Mucosa of stomach (tissue), 1 donor: ENCODE measurements around the gene PDCD1.

Experiments used
- H3K27me3 ChIP-seq: one replicate; pipeline ENCODE4 v1.7.0; 2013; ENCODE audit warnings: mild to moderate bottlenecking, low read length; ENCODE audit not compliant: control insufficient read depth, insufficient read depth
- H3K36me3 ChIP-seq: one replicate; pipeline ENCODE4 v1.7.0; 2013; ENCODE audit warnings: low read length; ENCODE audit not compliant: control insufficient read depth, insufficient read depth
- H3K4me1 ChIP-seq: one replicate; pipeline ENCODE4 v1.7.0; 2013; ENCODE audit warnings: mild to moderate bottlenecking, low read length; ENCODE audit not compliant: control insufficient read depth, insufficient read depth
- H3K4me3 ChIP-seq: one replicate; pipeline ENCODE4 v1.7.0; 2013; ENCODE audit warnings: low read length
- H3K9ac ChIP-seq: one replicate; pipeline ENCODE4 v1.7.0; 2013; ENCODE audit warnings: mild to moderate bottlenecking, low read length, moderate library complexity
- H3K9me3 ChIP-seq: one replicate; pipeline ENCODE4 v1.7.0; 2013; ENCODE audit warnings: mild to moderate bottlenecking, low read length, moderate library complexity; ENCODE audit not compliant: control insufficient read depth
- donor health status: Pancreatic carcinoma.

PDCD1 gene

GRCh38 chr2:241848761-241849615 is 9.7 kb downstream of the PDCD1 start:
- Histone ChIP-seq H3K9ac (no peak overlapping the region), H3K9me3 (no peaks in the 10 kb centered on the region), H3K4me3 (no peak overlapping the region), H3K36me3 (no peaks in the 10 kb centered on the region), H3K27me3 (peaks cover 5% of the 10 kb centered on the region), H3K4me1 (no peaks in the 10 kb centered on the region)

GRCh38 chr2:241846406-241846805 is 12.3 kb downstream of the PDCD1 start:
- Histone ChIP-seq H3K4me1 (no peaks in the 10 kb centered on the region), H3K27me3 (peaks cover 11% of the 10 kb centered on the region), H3K36me3 (no peaks in the 10 kb centered on the region), H3K4me3 (no peak overlapping the region), H3K9ac (no peak overlapping the region), H3K9me3 (no peaks in the 10 kb centered on the region)

GRCh38 chr2:241844831-241845578 is 13.7 kb downstream of the PDCD1 start:
- Histone ChIP-seq H3K36me3 (no peaks in the 10 kb centered on the region), H3K4me3 (no peak overlapping the region), H3K9me3 (no peaks in the 10 kb centered on the region), H3K27me3 (peaks cover 11% of the 10 kb centered on the region), H3K9ac (peak overlapping the region; percentile 34), H3K4me1 (no peaks in the 10 kb centered on the region)

- Histone ChIP-seq H3K9ac (peak overlapping the region; percentile 34), H3K4me3 (no peak overlapping the region), H3K9me3 (no peaks in the 10 kb centered on the region), H3K4me1 (no peaks in the 10 kb centered on the region), H3K36me3 (no peaks in the 10 kb centered on the region), H3K27me3 (peaks cover 11% of the 10 kb centered on the region)
Measured at GRCh38 chr2:241844066-241844728, 14.5 kb downstream of the PDCD1 start.

- no peaks in the 10 kb centered on the region for H3K36me3 ChIP-seq
- H3K27me3 ChIP-seq = peaks cover 11% of the 10 kb centered on the region
- H3K4me3 ChIP-seq = no peak overlapping the region
- H3K4me1 ChIP-seq = no peaks in the 10 kb centered on the region
- no peak overlapping the region for H3K9ac ChIP-seq
- H3K9me3 ChIP-seq = no peaks in the 10 kb centered on the region
Measured at GRCh38 chr2:241843321-241844065, 15.2 kb downstream of the PDCD1 start.

DNA sequence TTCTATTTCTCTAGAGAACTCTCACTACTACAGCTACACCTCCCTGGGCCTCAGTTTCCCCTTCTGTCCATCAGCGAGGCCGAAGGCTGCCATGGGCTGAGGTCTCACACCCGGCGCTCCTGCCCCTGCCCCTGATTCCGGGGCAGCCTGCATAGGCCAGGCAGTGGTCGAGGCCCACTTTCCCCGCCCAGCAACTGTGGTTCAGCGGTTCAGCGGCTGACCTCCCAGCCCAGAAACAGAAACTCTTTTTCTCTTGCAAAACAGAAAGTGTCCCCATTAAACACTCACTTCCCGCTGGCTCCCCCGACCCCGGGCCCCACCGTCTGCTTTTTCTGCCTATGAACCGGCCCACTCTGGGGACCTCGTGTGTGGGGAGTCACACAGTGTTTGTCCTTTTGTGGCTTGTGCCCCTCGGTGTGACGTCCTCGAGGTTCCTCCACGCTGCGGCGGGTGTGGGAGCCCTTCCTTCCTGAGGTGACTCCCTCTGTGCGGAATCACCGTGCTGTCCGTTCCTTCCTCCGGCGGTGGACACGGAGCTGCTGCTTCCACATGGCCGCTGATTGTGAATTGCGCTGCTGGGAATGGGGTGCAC is 16.0 kb downstream of the PDCD1 start:
- Histone ChIP-seq H3K27me3 (peaks cover 11% of the 10 kb centered on the region), H3K4me3 (no peak overlapping the region), H3K9me3 (no peaks in the 10 kb centered on the region), H3K36me3 (no peaks in the 10 kb centered on the region), H3K9ac (no peak overlapping the region), H3K4me1 (no peaks in the 10 kb centered on the region)

DNA sequence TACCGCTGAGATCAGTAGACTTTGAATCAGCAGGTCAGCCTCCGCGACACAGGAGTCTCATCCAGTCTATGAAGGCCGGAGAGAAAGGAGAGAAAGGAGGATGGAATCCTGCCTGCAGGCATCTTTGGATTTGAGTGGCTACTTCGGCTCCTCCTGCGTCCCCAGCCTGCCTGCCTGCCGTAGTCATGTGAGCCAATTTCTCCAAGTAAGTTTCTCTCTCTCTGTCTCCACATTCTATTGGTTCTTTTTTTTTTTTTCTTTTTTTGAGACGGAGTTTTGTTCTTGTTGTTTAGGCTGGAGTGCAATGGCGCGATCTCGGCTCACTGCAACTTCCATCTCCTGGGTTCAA is 16.7 kb downstream of the PDCD1 start:
- Histone ChIP-seq H3K9me3 (no peaks in the 10 kb centered on the region), H3K9ac (no peak overlapping the region), H3K27me3 (peaks cover 11% of the 10 kb centered on the region), H3K4me3 (no peak overlapping the region), H3K36me3 (no peaks in the 10 kb centered on the region), H3K4me1 (no peaks in the 10 kb centered on the region)

- Histone ChIP-seq H3K9ac (no peak overlapping the region), H3K36me3 (no peaks in the 10 kb centered on the region)
Measured at GRCh38 chr2:241841181-241842066, 17.3 kb downstream of the PDCD1 start.

GRCh38 chr2:241837197-241837965 is 21.3 kb downstream of the PDCD1 start:
- Histone ChIP-seq H3K36me3 (no peaks in the 10 kb centered on the region), H3K9ac (no peak overlapping the region), H3K9me3 (no peaks in the 10 kb centered on the region), H3K4me3 (no peak overlapping the region), H3K4me1 (no peaks in the 10 kb centered on the region), H3K27me3 (peaks cover 5% of the 10 kb centered on the region)

More at GRCh38 chr2:241841181-241842066, 17.3 kb downstream of the PDCD1 start:
- Histone ChIP-seq H3K4me3 (no peak overlapping the region), H3K9me3 (no peaks in the 10 kb centered on the region), H3K27me3 (peaks cover 11% of the 10 kb centered on the region), H3K4me1 (no peaks in the 10 kb centered on the region)

DNA sequence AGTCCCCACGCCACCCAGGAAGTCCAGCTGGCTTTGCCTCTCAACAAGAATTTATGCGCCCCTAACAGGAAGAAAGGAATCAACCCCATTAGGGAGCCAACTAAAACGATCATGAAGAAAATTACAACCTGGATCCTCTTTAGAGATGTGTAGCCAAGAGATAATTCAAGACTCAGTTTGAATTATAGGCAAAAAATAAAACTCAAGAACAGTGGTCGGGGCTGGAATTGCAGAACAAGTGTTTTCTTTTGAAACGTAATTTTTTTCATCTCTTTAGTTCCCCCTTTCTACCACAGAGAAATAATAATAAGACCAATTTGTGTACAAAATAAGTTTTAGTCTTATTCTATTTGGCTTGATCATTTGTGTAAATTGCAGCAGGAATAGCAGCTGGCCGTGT is 22.4 kb downstream of the PDCD1 start:
- H3K9ac ChIP-seq = no peak overlapping the region
- H3K36me3 ChIP-seq = no peaks in the 10 kb centered on the region
- H3K4me3 ChIP-seq = no peak overlapping the region
- no peaks in the 10 kb centered on the region for H3K4me1 ChIP-seq
- H3K27me3 ChIP-seq = peaks cover 5% of the 10 kb centered on the region
- H3K9me3 ChIP-seq = no peaks in the 10 kb centered on the region
